GM18870 (cell line): ENCODE results near the gene PTGDS.

Experiments
- ATAC-seq: cut with Tn5 transposase; IDR thresholded peaks from one replicate; pipeline ENCODE4 v1.9.1; 2021; ENCODE audit warnings: moderate library complexity; ENCODE audit not compliant: unreplicated experiment

The PTGDS gene

DNA sequence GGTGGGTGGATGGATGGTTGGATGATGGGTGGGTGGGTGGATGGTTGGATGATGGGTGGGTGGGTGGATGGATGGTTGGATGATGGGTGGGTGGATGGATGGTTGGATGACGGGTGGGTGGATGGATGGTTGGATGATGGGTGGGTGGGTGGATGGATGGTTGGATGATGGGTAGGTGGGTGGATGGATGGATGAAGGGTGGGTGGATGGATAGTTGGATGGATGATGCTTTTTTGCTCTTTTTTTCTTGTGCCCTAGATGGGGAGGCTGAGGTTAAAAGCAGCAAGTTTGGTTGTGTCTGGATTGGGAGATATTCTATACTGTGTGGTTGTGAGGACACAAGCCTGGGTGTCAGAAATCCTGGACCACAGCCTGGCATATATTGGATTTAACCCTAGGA lies 19.8 kb upstream of the PTGDS start:
- ATAC-seq, result no peak

DNA sequence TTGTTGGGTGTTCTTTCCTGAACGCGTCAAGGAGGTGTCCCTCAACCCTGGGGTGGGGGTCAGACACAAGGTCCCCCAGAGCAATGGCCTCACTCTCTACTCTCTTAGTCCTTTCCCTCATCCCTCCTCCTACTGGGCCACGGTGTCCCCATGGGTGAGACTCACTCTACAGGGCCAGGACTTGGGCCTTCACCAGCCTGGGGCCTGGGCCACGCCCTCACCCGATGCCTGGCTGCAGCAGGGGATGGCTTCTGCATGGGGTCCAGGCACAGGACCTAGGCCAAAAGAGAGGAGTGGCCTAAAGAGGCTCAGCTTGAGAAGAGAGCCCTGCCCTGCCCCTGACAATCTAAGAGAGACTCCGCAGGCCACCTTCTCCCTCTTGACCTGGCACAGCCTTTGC lies 19.4 kb upstream of the PTGDS start:
- ATAC-seq, result no peak

DNA sequence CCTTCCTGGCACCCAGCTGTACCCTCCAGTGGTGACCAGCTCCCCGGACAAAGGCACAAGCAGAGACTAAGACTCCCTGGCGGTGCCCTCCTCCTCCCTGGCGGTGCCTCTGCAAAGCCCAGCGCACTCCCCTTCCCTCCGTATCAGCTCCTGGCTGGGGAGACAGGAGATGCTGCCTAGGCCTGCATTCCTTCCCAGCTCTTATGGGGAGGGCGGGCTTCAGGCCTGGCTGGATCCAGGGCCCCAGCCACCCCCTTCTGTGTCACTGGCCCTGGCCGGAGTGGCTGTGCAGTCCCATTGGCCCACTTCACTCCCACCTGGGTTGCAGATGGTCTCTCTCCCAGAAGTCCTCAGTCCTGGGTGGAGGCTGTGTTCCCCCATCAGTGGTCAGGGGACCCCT lies 18.8 kb upstream of the PTGDS start:
- ATAC-seq, result no peak

GRCh38 chr9:136958898-136959850 lies 18.1 kb upstream of the PTGDS start:
- ATAC-seq, result no peak

DNA sequence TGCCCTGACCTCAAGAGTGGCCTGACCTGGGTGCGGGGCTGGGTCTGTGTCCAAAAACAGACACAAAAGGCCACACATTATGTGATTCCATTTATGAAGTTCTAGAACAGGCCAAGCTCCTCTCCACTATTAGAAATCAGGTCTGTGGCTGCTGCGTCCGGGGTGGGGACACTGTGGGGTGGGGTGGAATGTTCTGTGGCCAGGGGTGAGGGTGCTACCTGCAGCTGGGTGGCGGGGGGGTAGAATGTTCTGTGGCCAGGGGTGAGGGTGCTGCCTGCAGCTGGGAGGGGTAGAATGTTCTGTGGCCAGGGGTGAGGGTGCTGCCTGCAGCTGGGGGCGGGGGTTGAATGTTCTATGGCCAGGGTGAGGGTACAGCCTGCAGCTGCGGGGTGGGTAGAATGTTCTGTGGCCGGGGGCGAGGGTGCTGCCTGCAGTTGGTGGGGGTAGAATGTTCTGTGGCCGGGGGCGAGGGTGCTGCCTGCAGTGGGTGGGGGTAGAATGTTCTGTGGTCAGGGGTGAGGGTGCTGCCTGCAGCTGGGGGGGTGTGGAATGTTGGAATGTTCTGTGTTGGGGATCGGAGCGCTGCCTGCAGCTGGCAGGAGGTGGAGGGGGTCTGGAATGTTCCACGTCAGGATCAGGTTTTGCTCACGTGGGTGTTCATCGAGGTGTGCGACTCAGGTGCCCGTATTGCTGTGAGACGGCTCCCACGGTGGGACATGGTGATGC lies 16.9 kb upstream of the PTGDS start:
- no peak for ATAC-seq

- ATAC-seq, result no peak
Observed at GRCh38 chr9:136960938-136961275, 16.4 kb upstream of the PTGDS start.

DNA sequence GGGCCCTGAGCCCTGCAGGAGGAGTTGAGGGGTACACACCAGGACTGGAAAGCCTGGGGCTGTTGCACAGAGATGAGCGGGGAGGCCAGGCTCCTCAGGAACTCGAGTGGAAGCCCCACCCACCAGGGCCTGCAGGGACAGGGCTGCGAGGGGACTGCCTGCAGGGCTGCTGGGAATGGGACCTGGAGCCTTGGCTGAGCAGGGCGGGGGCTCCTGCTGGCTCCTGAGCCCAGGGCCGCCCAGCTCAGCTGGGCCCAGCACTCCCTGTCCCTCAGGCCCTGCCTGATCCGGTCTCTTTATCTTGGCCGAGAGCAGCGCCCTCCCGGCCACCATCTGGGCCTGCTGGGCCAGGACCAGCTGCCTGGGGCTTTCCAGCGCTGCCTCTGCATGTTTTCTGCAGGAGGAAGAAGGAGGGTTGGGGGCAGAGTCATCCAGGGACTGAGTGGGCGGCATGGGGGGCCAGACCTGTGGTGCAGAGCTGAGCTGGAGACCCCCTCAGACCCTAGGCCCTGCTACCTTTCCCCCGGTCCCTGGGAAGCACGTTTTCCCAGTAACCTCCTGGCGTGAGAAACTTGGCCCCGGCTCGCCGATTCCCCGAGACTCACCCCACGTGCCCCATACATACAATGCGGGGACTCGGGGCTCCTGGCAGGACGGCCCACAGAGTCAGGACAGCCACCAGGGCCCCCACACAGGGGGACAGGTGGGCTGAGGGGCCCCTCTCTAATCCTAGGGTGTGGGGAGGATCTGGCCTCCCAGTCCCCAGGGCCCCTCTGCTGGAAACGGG lies 15.8 kb upstream of the PTGDS start:
- ATAC-seq, result no peak

- no peak for ATAC-seq
Observed at GRCh38 chr9:136962163-136962562, 15.1 kb upstream of the PTGDS start.

DNA sequence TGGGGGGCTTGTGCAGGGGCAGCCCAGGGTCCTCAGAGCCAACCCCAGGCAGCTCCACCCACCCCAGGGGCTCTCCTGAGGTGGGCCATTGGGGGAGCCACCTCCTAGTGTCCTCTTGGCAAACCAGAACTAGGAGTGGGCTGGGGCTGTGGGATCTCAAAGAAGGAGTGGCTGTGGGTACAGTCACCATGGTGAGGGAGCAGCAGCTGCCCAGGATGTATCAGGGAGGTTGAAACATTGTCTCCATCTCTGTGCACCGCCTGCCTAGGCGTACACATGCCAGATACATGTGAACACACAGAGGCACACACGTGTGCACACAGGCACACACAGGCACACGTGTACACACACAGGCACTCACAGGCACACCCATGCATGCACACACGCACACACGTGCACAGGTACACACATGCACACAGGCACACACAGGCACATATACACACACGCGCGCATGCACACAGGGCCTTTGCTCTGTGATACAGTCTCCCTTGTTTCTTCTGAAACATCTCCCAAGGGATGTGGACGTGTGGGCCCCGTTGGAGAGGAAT lies 14.5 kb upstream of the PTGDS start:
- ATAC-seq, result no peak

GRCh38 chr9:136963341-136963740 lies 14.0 kb upstream of the PTGDS start:
- no peak for ATAC-seq

GRCh38 chr9:136963751-136964150 lies 13.6 kb upstream of the PTGDS start:
- ATAC-seq, result no peak

DNA sequence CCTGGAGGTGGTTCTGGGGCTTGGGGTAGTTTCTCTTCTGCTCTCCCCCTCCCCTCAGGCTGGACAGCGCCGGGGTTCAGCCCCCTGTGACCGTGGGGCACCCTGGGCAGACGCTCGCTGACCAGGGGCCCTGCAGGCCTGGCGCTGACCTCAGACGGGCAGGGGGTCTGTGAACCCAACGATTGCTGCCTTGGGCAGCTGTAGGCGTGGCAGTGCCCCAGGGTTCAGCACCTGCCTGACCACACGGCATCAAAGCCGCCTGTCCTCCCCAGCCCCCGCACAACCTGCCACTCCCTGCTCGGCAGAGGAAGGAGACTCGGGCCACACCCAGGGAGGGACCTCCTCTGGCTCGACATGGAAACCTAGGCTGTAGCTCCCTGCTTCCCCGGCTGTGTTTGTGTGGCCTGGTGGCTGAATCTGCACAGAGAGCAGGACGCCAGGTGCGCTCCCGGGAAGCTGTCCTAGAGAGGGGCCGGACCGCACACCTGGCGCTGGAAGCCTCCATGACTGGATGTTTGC lies 13.1 kb upstream of the PTGDS start:
- ATAC-seq, result no peak

DNA sequence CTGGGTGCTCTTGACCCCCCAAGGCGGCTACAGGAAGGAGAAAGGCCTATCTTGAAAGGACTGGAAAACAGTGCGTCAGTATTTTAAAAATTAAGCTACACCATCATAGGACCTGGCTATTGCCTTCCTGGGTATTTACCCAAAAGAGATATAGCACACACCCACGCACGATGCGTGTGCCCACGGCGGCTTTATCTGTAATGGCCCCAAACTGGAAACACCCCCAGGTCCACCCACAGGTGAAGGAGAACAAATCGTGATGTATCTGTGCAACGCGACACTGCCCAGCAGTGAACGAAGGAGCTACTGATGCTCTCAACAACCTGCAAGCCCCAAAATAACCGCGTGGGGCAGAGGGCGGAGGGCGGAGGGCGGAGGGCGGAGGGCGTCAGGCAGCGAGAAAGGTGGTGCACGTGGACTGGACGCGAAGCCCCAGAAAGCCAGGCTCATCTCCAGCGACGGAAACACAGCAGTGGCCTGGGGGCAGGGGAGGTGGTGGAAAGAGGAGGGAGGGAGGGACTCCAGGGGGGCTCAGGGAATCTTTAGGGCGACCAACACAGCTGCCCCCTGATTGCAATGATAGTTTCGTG lies 12.4 kb upstream of the PTGDS start:
- ATAC-seq, result no peak

DNA sequence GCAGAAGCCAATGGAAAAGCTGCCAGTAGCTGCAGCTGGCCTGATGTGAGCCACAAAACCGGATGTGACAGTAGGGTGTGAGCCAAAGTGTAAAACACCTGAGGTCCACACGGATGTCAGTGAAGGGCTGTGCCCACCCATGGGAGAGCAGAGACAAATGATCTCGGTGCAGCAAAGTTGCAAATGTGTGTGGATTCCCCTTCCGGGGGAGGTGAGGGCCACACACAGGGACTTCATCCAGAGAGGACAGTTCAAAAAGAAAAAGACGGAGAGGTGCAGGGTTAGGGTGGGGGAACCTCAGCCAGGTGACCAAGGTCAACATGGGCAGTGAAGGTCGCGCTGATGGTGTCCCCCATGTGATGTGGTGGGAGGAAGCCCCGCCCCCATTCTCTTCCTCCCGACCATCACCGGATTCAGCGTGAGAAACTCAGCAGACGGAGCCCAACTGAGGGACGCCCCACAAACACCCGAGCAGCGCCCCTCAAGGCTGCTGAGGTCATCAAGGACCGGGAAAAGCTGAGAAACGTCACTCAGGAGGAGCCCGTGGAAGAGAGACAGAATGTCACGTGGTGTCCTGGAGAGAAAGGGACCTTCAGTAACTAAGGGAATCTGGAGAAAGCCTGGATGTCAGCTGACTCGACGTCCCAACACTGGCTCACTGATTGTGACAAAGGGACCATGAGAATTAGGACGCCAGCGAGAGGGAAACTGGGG lies 11.4 kb upstream of the PTGDS start:
- no peak for ATAC-seq

DNA sequence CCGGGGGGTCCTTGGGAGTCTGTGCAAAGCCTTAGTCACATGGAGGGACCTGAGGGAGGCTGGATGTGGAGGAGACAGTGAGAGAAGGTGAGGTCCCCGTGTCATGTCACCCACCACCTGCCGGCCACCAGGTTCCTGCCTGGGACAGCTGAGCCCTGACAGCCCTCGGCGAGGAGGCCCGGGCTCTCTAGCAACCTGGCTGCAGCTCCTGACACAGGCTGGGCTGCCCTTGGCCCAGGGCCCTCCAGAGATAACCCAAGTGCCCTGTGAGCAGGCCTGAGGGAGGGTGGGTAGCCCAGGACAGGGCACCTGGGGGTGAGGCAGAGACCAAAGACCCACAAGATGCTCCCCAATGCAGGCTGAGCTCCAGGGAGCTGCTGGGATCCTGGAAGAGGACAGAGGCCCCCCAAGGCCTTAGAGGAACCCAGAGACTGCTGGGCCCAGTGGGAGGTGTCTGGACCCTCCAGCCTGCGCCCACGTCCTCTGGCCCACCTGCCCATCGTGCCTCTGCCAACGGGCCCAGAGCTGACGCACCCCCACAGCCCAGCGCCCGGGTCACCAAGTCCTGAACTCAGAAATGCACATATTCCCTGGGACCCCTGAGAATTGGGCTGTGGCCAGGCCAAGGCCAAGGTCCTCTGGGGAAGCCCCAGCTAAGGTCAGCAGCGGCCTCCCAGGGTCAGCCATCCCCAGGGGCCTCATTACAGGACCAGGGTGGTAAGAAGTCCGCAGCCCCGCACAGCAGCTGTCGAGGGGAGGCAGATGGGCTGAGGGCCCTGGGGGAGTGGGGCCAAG lies 8.8 kb upstream of the PTGDS start:
- ATAC-seq, result no peak

DNA sequence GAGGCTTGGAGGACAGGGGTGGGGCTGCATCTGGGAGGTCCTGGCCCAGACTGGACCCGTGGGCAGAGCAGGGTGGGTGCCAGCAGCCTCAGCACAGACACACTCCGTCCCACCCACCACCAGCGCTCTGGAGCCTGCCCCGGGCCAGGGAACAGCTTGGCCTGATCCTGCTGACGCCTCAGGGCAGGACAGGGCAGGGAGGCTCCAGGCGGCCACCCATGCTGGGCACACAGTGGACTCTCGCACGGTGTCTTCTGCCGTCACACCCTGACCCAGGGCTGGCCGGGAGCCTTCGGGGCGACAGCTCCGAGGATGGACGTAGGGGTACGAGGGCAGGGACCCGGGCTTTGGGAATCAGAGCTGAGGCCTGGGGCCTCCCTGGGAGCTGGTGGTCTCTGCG lies 8.2 kb upstream of the PTGDS start:
- no peak for ATAC-seq

GRCh38 chr9:136969774-136970173 lies 7.5 kb upstream of the PTGDS start:
- ATAC-seq, result no peak

- ATAC-seq, result no peak
Observed at GRCh38 chr9:136970361-136970760, 6.9 kb upstream of the PTGDS start.

DNA sequence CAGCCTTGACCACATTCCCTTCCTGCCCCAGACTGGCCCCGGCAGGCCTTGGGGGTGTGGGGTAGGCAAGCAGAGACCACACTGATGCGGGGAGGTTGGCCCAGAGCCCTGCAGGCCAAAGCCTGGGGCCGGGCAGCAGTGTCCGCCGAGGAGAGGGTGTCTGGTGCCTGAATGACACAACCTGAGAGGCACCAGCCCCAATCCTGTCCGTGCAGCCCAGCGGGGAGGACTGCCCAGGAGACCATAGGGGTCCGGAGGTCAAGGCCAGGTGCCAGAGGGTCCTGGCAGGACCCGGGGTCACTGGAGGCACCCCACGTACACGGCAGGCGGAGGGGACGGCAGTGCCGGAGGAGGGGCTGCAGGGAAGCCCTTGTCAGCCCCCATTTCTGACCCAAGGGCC lies 5.6 kb upstream of the PTGDS start:
- ATAC-seq, result no peak
